GM19395 (cell line): Measurements from ENCODE around the gene CISTR.
"Not testable (repeated sequence)": the region's sequence is repeated elsewhere in the genome, so short reads cannot be mapped to it uniquely, and the experiment has no call there.

Experiments used
- ATAC-seq: cut with Tn5 transposase; IDR thresholded peaks from one replicate; pipeline ENCODE4 v1.9.1; 2021; ENCODE audit warnings: mild to moderate bottlenecking, moderate library complexity; ENCODE audit not compliant: unreplicated experiment

The CISTR gene

DNA sequence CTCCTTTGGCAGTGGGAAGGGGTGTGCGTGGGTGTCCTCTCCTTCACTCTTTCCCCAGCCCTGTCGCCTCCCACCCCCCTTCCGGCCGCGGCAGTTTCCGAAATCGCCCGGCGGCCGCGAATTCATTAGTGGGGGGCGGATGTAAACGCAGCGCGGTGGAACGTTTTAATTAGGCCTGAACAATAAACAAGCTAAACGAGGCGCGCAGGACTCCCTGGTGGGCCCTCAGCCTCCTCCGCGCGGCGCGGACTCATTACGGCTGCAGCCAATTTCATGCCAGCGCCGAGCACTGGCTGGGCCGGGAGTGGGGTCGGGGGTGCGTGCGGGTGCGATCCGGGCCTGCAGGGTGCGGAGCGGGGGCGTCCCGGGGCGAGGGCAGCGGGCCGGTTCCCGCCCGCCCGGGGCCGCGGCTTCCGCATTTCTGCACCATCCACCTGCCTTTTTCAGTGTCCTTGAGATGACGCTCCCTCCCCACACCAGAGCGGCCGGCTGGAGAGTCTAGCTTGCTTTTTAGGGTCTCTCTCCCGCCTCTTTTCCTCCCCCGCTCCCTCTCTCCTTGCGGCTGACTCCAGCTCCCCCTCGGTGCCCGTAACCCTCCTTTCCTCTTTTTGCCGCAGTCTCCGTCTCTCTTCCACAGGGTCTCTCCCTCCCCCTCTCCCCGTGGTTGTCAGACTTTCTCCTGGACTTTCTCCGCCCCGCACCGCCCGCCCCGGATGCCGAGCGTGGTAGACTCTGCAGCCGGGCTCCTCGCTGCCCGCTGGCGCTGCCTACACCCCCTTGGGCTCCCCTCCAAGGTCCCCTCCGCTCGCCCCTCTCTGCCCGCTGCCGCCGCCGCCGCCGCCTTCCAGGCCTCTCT, at the start of gene CISTR:
CISTR (minus strand) TSS at position 644 of the 856 bp plus-strand sequence.
- ATAC-seq: no peak

DNA sequence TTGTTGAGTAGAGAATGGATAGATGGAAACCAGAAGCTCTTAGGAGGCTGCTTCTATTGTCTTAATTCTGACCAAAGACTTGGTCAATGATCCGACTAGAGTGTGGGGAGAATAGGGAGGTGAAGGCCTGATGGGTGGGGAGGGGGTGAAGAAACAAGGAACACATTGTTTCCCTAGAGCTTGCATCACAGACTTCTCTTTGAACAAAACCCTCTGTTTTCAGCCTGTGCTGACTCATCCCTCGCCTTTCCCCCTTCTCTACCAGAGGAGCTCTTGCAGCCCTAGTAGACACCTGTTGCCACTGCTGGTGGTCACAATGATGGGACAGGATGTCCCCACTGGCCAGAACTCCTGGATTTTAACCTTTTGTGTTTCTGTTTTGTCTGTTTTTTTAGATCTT, 46.8 kb upstream of the CISTR start:
- ATAC-seq: no peak

DNA sequence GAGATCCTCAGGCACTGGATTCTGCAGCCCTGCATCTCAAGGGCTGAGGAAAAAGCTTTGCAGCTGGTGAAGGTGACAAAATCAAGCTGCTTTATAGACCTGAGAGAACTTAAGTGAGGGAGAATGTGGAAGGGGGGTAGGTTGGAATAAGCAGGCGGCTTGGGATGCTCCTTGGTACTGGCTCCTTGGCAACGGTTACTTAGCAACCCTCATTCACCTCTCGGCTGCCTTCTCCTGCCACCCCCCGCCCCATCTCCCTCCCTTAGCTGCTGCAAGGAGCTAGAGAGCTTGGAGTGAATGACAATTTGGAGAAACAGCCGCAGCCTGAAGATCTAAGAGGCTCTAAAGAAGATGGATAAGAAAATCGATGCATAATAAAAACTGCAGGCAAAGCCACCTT, 44.1 kb upstream of the CISTR start:
- ATAC-seq: no peak

DNA sequence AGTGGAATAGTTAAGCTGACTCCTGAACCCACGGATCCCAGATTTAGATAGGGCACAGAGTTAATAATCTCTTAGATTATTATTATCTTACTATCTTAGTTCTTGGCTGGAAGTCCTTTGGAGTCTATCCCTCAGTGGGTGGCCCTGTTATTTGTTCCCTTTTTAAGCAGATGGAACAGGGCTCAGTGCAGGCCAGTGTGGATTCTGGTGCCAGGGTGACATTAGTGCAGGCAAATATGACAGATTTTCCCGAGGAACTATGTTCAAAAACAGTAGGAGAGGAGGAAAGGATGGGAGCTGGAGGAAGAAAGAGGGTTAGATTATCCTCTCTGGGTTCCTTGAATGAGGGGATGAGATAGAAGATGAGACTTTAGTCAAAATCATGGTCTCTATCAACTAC, 41.4 kb upstream of the CISTR start:
- no peak for ATAC-seq

DNA sequence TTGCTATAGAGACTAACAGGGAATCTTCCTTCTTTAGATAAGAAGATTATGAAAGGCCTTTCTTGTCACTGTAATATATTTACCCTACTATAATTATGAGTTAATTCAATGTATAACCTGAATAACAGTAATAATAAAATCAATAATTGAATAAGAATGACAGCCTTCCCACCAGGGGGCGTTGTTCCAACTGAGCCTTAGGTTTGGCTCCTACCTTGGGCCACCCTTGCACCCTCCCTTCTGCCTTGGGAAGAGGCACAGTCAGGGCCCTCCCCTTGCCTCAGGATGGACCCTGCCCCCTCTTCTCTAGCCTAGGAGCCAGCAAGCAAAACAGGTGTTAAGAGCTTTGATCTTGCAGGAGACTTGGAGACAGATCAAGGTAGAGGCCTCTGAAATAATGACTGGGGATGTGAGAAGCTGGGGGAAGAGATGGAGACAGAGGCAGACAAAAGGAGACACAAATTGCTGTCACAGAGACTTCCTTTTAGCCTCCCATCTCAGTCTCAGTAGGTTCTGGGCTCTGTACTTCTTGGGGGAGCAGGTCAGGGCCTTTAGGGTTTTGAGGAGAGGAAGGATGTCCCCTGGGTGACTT, 40.1 kb upstream of the CISTR start:
- no peak for ATAC-seq

DNA sequence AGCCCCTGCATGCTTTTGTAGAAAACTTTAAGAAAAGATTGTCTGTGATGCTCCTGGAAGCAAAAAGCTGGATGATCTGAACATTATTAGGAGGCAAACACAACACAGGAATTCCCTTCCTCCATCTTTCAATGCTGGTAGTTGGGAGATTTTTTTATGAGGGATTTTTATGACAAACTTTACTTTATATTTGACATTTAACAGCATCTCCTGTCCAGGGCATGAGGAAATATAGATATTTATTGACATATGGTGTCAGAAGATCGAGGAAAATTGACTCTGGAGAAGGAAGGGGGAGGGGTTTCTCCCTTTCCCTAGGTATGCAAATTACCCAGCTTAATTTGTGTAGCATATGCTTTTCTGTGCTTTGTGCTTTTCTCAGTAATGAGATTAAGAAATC, 37.8 kb upstream of the CISTR start:
- no peak for ATAC-seq

DNA sequence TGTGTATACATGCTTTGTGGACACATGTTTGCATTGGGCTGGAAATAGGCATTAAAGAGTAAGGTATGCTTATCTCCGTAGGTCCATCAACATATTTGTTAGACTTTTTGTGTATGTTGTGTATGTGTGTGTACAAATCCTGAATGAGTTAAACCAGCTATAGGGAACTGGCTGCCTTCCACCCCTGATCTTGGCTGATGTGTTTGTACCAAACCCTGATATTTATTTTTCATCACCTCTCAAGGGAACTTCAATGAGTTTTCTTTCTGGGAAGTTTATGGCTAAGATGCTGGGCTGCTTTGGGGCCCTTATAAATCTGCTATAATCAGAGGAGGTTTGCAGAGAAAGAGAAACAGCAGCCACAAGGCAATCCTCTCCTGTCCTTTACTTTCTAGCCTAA, 37.1 kb upstream of the CISTR start:
- ATAC-seq: no peak

DNA sequence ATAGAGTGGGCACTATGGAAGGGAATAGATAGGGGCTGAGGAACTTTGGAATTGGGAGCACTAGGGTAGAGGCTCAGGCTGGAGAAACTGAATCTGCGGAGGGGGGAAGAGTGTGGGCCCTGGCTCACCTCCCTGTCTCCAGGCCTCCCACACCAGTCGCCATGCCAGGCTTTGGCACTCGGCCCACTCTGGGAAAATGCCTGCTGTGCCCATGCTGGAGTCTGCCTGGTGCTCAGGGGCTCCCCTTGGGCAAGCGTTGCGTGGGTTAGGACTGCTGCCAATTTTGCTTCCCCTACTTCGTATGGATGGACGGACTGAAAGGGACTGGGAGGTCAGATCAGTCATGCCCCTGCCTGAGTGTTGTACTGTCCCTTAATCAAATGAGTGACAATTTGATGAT, 34.6 kb upstream of the CISTR start:
- no peak for ATAC-seq

DNA sequence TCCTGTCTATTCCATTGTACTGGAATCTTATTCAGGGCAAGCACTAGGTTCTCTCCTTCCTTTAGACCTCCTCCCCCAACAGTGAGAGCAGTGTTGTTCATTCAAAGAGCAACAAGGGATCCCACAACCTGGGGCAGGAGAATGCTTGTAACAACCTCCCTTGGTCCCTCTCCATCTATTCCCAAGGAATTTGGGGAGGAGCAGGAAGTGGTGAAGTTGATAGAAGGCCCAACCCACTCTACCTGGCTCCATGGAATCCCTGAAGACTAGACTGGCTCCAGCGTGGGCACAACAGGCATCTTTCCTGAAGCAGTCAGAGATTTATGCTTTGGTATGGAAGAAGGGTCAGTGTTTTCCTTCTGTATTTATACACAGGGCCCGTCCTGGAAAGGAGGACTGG, 33.4 kb upstream of the CISTR start:
- no peak for ATAC-seq

DNA sequence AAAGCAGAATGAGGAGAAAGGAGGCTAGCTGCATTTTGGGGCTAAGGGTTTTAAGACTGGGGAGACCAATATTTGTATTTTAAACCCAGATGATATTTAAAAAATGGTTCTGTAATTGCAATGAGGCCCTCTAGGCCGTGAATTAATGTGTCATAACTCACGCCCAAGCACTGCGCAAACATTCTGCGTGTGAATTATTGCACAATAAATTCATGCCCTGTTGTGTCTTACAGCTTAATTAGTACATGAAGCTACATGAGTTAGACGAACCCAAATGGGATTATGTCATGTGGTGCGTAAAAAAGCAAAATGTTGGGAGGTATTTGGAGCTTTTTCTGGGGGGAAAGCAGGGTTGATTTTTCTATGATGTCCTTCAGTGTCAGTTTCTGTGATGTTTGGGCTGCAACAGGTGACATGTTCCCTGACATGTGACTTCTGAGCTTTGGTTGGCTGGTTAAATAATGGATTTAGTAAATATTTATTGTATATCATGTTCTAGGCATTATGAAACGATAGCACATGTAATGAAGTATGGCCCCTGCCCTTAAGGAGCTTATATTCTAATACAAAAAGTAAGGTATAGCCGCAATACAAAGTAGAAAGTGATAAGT, 30.4 kb upstream of the CISTR start:
- ATAC-seq: no peak

DNA sequence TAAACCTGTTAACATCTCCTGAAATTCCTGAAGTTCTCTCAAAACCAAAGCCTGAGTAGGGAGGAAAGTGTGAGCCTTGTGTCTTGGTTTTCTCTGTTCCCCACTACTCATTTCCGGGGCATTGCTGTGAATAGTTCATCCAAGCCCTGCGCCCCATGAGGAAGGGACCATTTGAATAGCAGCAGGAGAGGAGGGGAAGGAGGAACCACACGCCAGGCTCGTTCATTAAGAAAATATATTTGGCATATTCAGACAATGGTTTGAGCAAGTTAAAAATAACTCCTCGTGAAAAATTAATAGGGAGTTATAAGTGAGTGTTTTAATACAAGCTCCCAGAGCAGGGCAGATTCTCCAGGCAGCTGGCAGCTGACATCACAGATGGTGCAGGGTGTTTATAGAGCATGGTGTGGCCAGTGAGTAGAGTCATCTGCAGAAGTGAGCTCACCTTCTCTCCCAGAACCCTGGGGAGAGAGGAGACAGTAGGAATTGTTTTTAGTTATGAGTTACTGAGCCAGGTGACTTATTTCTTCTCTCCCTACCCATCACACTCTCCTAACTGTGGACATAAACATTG, 29.5 kb upstream of the CISTR start:
- ATAC-seq: no peak

DNA sequence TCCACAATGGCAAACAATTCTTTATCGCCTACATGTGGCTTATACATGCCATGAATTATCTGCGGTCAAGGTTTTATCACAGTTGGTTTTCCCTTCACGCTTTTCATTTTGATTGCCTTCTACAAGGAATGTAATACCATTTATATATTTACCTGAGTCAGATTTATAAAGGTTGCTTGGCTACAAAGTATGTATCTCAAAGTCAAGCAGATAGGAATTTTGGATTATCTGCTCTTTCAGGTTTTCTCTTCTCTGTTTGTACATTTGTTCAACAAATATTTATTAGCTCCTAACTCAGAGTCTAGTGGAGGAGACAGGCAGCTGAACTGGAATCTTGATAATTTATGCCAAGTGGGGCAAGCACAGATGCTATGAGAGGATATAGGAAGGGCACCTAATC, 28.5 kb upstream of the CISTR start:
- ATAC-seq: no peak

DNA sequence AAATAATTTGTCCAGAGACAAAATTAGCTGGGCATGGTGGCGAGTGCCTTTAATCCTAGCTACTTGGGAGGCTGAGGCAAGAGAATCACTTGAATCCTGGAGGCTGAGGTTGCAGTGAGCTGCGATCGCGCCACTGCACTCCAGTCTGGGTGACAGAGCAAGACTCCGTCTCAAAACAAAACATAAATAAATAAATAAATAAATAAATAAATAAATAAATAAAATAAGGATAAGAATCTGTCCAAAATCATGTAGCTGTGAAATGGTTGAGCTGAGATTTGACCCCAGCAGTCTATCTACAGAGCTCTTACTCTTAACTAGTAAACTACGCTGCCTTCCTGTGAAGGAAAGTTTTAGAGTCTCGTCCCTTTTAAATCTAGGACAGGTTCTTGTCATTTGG, 27.9 kb upstream of the CISTR start:
- not testable (repeated sequence) for ATAC-seq

DNA sequence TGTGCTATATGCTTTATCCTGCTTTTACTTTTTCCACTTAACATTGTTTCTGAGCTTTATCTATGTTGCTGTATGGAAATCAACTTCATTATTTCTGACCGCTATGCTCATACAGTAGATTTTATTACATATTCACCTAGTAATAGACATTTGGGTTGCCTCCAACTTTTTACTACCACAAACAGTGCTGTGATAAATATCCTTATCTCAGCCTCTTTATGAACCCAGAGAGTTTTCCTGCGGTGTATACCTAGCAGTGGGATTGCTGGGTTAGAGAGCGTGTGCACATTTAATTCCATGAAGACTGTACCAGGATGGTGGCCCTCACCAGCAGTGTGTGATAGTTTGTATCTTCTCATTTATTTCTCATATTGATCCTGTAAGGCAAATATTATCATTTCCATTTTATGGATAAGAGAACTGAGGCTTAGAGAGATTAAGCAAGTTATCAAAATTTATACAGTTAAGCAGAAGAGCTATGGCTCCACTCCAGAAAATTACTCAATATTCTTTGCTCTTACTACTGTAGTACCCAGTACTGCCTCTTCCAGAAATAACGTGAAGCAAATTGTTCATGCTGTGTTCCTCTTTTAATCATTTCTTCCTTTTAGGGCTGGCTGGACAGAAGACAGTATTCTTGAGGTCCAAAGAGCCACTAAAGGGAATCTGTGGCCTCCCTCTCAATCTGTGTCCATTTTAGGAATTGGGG, 26.3 kb upstream of the CISTR start:
- no peak for ATAC-seq

DNA sequence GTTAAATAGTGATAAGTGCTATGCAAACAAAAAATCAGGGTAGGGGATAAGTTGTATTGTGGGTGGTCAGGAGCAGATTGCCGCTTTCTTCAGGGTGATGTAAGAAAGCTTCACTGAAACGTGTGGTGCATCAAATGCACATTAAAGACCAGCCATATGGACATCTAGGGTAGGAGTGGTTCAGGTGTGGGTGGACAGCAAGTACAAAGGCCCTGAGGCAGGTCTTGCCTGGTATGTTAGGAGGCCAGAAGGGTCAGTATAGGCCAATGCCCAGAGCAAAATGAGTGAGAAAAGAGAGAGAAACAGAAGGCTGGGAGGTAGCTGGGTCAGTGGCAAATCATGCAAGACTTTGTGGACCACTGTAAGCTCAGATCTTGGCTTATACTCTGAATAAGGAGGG, 25.6 kb upstream of the CISTR start:
- ATAC-seq: no peak

DNA sequence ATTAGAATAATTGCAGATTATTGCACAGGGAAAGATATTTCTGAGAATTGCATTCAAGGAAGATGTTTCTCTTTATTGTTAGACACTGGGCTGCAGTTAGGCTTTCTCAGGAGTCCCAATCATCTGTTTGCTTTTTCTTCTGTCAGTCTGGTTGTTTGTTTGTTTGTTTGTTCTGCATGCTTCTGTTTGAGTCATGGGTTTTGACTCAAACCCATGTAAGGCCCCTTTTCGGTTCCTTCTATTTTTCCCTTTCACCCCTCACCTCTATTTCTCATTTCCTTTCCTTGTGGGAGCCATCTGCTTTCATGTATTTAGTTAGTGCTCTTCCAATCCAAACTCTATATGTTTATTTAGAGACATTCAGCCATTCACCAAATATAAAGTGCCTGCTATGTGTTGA, 25.1 kb upstream of the CISTR start:
- no peak for ATAC-seq

DNA sequence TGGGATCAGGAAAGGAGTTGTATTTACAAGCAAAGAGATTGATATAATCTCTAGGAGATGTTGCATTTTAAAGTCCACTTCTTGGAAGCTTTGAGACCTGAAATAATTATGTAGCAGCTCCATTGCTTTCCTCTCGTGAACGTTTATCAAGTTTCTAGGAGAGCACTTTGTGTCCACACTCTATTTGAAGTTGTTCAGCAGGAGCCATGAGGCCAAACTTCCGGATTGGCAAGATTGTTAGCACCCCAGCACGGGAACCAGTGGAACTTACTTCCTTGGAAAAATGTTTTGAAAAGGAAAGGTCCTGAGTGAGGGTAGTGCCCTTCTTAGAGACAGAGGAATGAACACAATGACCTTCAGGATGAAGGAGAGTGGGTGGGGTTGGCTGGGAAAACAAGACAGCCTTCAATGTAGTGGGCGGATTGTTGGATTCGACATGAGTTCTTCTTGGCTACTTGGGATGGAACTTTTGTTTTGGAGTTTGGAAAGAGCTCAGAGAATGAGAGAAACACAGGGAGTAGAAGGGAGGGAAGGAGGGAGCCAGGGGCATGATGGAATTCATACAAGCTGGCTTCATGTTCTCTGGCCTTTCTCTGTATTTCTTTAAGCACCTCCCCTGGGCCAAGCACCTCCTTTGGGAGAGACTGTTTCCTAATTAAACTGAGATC, 23.8 kb upstream of the CISTR start:
- ATAC-seq: no peak

DNA sequence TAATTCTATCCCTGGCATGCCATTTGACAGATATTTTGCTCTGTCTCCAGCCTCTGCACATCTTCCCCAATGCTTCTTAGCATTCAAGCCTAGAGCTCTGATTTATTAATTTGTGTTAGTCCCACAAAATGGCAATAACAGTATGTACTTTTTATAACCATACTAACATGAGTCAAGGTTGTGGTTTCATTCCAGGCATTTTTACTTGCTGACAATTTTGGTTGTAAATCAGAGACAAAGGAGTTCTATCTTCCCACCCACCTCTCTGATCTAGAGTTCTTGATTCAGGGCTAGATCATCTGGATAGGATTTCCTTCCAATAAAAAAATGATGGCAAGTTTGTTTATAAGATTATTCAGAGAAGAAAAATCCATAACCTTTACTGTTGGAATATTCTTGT, 18.5 kb upstream of the CISTR start:
- ATAC-seq: no peak

DNA sequence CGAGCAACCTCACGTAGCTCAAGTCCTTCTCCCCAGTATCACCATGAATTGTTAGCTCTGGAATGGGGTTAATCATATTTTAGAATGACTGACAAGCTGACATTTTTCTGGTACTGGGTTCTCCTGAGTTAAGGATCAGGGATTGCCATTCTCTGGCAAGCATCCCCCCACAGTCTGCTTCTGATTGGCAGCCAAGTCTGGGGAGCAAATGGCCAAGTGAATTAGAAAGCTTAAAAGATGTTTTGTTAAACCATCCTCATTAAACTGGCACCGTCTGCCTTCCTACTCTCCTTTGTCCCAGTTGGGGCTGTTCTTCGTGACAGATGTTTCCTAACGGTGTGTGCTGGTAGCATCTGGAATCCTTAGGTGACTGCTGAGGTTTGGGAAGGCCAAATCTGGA, 17.2 kb upstream of the CISTR start:
- ATAC-seq: no peak

DNA sequence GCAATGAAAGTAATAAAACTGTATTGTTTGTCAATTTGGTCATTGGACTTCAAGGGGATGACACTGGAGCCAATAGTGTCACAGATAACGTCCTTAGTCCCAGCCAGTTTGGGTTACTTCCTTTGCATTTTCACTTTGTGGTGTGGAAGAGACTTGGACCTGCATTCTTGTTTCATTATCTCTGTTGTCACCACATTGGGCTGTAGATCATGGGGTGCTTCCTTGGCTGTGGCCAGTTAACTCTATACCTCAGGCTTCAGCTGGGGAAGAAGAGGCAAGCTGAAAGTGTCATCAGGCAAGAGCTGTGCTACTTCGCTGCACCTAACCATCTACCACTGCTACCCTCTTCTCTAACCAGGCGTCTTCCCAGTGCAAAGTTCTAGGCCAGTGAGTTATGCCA, 15.1 kb upstream of the CISTR start:
- ATAC-seq: no peak

DNA sequence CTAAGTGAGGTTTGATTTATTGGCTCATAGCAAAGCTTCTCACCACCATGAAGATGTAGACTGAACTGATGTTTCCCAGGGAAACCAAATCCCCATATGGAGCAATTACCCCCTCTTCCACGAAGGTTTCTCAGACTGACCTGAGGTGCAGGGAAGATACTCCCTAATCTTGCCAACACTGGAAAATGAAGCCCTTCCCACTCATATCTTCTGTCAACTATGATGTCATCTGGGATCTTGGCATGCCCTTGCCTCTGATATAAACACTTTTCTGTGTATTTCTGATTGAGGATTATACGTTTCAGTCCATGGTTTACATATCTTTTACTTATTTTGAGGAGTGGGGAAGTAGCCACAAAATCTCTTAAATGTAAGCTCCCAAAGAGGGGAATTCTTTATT, 14.1 kb upstream of the CISTR start:
- no peak for ATAC-seq
